Measurements from ENCODE around the gene HYAL2.

The HYAL2 gene, protein sequence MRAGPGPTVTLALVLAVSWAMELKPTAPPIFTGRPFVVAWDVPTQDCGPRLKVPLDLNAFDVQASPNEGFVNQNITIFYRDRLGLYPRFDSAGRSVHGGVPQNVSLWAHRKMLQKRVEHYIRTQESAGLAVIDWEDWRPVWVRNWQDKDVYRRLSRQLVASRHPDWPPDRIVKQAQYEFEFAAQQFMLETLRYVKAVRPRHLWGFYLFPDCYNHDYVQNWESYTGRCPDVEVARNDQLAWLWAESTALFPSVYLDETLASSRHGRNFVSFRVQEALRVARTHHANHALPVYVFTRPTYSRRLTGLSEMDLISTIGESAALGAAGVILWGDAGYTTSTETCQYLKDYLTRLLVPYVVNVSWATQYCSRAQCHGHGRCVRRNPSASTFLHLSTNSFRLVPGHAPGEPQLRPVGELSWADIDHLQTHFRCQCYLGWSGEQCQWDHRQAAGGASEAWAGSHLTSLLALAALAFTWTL

DNA sequence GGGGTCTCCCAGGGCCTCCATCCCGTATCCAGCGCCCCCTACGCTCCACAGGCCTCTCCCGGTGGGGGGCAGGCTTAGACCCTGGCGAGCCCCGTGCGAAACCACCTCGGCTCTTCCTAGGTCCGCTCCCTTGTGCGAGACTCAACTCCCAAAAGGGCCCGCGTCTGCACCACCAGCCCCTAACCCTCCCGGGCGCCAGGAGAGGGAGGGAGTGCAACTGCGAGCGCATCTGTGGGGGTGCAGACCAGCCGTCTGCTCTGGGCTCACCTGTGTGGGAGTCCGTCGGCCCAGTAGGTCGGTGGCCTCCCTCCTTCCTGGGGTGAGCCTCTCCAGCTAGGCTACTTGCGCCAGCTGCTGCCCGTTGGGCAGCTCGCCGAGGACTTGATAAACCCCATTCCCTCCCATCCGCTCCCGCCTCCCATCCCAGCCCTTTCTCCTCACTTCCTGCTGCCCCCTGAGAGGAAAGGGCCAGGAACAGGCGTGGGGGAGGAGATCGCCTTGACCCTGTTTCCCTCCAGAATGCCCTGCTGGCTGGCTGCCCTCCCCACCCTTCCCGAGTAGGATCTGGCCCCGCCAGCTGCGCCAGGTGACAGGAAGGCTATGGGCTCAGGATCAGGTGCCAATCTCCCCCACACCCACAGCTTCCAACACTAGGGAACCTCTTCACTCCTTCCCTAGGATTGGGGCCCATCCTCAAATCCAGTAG is at the start of gene HYAL2:
HYAL2 (minus strand) TSS at position 360 of the 706 bp plus-strand sequence. CDS start 2,256 bp downstream, outside the sequence.
- DNase-seq, result no peak

DNA sequence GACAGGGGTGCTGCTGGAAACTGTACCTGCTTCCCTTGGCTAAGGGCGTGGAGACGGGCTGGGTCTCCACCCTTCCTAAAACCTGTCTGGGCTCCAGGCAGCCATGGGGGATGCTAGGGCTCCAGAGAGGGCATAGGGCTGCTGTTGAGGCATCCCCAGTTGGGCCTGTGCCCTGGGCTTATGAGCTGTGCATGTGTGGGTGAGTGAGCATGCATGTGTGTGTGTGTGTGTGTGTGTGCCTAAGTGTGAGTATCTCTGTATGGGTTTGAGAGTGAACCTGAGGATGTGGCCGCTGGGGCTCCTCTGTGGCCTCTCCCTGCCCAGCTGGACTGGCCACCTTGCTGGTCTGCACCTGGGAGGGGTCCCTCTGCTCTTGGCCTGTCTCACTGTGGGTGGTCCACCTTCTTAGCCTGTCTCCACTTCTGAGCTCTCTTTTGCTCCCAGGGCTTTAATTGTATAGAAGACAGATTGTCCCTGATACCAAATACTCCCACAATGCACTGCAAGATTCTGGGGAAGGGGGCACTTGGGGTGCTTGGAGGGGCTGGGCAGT is 48.7 kb upstream of the HYAL2 start:
- no peak for DNase-seq

DNA sequence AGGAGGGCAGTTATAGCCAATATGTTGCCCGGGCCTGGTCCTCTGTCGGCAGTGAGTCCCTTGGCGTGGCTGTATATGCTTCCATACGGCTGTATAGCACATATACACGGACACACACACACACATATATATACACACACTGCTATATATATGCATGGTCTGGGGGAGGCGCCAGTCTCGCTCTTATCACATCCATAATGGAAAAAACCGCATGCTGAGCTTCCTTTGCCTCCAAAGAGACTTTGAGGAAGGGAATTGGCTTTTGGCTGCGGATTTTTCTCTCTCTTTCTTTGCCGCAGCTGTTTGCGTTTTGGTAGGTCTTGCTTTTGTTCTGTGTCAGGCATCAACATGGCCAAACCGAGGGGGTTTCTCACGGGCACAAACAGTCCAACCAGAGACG is 48.0 kb upstream of the HYAL2 start:
- DNase-seq, result peak; percentile 46 to 61

DNA sequence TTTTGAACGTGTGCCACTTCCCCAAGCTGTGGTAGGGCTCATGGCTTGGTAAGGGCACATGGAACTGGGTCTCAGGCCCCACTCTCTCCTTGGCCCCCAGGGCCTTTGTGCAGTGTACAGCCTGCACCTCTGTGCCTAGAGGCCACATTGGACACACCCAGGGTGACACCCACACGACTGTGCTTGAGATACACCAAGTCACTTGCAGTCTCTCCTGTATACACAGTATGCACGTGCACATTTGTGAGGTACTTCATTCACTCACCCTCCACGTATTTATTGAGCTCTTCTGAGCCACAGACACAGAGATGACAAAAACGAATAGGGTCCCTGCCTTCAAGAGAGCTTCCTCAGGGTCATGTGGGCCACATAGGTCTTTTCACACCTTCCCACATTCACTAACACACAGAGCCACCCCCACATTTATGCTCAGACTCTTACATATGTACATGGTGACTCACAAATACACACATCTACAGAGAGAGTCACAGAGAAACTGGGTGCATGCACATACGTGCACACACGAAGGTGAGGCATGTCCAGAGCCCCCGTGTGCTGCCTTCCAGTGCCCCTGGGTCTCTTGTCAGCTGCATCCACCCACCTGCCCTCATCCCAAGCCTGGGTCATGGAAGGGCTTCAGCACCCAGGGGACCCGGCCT is 46.6 kb upstream of the HYAL2 start:
- DNase-seq, result no peak

DNA sequence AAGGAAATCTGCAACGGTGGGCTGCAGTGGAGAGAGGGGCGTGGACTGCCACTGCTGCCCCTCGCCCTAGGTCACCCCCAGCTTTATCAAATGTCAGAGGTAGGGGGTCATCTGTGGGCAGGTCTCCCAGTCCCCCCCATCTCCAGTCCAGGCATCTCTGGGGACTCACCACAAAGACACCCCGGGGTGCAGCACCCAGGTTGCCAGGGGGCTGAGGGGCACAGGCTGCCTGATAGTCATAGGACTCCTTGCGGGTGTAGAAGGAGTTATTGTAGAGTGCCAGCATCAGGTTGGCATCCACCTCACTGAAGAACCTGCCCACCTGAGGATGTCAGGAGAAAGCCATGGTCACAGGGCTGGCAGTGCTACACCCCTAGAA is 43.3 kb upstream of the HYAL2 start:
- no peak for DNase-seq

DNA sequence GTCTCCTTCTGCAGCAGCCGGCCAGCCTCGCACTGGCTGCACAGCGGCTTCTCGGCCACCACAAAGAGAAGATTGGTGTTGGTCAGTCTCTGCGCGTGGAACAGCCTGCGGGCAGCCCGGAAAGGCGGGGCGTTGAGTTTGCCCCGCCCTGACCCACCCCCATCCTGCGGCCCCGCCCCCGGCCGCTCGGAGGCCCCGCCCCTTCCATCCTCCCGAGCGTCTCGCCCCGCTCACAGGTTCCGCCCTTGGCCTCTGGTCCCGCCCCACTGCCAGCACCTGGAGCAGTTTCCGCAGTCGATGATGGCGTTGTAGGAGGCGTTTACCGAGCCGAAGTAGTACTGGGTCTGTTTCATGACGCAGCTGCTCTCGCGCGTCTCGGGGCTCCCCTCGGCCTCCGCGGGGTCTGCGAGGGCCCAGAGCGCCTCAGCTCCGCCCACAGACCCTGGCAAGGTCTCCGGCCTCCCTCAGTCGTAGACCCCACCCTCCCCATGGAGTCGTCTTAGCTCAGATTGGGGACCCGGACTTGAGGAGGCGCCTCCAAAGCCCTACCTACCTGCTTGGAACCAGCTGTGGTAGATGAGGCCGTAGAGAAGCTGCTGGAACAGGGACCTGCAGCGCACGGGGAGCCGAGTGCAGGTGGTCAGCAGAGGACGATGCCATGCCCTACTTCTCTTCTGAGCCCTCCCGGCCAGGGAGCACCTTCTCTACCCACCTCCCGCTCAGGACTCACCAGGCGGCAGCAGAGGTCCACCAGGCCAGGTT is 42.7 kb upstream of the HYAL2 start:
- DNase-seq, result no peak

DNA sequence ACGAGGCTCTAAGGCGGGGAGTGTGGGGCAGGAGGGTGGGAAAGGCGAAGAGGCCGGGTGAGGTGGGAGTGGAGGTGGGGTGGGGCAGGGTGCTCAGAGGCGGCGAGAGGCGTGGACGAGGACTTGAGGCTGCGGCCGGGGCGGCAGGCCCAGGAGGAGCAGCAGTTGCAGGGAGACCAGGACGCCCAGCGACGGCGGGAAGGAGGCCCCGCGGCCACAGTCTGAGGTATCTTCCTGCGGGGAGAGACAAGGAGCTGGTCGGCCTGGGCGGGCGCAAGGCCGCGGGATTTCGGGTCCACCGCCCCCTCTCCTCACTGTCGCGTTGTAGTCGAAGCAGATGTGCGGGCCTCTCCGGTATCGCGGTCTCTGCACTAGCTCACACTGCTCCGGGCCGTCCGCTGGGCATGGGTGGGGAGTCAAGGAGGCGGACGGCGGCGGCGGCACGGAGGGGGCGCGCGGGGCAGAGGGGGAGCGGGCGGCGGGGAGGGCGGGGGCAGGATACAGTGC is 42.1 kb upstream of the HYAL2 start:
- DNase-seq, result no peak

DNA sequence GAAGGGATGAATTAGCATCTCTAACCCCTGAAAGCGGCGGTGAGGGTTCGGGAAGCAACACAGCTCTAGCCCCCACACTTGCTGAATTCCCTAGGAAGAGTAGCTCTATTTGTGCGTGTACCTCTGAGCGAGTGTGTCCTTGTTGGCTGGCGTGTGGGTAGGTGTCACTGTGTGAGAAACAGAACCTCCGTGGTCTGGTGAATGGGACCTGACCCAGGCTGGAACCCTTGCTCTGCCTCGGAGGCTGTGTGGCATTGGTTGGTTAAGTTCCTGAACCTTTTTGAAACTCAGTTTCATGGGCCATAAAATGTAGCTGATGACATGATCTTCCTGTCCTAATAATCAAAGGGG is 37.2 kb upstream of the HYAL2 start:
- no peak for DNase-seq

DNA sequence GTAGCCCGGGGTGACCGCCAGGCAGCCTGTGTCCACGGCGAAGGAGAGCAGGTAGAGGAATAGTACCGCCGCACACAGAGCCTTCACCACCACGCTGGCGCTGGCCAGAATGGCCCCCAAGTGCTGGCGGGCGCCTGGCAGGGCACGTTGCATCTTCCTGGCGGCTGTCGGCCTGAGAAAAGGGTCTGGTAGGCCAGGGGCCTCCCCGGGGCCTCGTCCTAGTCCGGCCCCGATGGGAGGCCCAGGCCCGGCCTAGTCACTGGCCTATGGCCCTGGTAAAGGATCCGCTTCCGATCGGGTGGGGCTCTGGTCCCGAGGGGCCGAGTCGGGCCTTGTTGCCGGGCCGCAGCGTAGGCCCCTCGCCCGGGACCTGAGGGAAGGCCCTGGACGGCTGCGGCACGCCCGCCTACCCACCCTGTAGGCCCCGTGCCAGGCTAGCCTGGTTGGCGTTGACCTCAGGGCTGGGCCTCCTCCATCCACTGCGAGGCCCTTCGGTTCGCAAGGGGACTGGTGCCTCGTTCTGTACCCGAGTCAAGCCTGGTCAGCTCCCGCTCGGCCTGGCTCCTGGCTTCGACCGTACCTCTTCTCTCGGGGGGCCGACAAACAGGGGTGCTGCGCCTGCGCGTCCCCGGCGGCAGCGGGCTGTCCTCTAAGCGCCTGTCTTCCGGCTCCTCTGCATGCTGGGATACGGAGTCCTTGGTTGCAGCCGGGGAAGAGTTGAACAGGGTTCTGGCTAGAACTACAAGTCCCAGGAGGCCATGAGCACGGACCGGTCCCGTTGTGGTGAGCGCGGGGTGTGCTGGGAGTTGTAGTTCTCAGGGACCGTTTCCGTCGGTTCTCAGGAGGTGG is 36.6 kb upstream of the HYAL2 start, which contains the start of gene TMEM115:
TMEM115 (minus strand) TSS at position 611 of the 849 bp plus-strand sequence; CDS start at position 153, 458 bp downstream.
- peak; percentile 99 for DNase-seq

DNA sequence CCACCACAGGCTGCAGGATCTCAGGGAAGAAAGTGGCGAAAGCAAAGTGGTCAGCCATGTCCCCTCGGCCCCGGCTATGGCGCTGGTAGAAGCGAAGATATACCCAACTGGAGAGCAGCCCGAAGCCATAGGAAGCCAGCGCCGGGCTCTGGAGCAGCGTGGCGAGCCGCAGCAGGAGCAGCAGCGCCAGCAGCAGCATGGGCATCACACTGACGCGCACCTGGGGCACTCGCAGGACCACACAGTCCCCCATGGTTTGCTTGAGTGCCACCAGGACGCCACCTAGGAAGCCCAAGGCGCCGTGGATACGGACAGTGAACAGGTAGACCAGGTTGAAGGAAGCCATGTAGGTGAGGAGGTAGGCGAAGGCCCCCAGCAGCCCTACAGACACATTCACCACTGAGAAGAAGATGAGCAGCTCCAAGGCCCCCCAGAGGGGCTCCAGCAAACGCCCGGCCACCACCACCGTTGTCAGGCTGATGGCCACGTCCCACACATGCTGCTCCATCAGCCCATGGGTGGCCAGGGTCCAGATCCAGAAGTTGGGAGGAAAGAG is 35.9 kb upstream of the HYAL2 start:
- DNase-seq, result no peak

DNA sequence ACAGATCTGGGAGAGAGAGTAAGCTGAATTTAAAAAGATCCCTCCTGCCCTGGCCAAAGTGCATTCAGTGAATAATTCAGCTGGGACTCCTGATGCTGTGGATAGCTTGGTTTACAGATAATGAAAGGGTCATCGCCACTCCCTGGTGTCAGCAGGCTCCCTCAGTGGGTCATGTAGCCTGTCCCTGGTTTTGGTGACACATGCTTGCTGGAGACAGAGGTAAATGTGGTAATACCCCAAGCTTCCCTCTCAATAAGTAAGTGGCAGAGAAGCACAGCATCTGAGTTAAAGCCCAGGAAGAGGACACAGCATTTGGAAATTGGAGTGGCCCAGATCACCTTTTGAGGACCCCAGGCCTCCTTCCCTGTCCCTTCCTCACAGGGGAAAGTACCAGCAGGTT is 34.9 kb upstream of the HYAL2 start:
- no peak for DNase-seq

DNA sequence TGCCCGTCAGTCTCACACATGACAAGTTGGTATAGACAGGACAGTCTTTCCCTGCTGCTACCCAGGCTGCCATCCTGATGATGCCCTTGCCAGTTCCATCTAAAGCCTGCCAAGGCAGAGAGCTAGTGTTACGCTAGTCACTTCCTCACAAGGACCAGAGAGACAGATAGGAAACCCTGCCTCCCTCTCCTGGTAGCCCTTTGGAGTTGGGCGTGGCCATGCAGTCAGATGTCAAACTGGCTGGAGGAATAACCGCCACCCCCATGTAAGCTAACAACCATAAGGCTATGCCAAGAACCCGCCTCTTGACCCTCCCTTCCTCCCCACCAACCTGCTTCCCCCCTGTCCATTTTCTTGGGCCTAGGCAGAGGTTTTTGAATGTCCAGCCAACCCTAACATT is 34.0 kb upstream of the HYAL2 start:
- DNase-seq, result no peak

DNA sequence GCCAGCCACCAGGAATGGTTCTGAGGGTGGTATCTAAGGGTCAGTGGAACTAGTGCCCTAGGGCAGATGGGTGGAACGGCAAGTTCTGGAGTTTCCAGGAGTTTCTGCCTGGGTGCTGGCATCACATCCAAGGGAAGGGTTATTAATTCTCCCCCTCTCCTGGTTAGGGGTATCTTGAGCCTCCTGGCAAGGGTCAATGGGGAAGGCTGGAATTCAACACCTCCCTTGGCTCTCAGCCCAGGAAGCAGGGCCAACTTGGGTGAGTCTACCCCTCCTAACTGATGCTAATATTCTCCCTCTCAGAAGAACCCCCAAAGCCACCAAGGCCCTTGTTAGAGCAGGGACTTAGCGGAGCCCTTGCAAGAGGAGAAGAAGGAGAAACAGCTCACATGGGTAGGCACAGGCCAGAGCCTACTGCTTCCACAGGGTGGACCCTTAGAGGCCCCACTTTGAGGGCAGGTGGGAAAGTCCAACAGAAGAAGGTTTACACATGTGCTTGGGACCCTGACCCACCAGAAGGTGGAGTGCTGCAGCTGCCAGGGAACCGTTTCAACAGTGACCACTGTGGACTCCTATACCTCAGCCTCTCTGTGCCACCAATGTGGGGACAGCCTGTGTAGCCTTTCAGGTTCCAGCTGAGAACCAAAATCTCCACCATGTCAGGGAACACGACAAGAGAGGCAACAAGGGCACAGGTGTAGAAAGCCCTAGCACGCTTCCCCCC is 33.4 kb upstream of the HYAL2 start:
- no peak for DNase-seq

DNA sequence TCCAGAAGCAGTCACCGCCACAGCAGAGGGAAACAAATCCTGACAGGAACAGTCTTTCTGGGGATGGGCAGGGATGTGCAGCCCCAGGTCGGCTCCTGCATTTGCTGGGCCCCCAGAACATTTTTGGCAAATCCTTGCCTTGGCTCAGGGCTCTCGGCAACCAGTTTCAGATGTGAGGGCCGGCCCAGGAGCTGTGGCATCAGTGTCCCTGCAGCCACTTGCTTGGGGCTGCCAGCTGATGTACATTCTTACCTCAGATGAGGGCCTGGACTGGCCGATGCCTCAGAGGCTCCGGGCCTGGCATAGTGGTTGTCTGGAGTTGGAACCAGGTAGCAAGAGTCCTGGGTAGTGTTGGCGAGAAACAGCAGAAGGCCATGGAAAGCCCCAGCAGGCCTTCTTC is 32.3 kb upstream of the HYAL2 start:
- DNase-seq, result no peak

DNA sequence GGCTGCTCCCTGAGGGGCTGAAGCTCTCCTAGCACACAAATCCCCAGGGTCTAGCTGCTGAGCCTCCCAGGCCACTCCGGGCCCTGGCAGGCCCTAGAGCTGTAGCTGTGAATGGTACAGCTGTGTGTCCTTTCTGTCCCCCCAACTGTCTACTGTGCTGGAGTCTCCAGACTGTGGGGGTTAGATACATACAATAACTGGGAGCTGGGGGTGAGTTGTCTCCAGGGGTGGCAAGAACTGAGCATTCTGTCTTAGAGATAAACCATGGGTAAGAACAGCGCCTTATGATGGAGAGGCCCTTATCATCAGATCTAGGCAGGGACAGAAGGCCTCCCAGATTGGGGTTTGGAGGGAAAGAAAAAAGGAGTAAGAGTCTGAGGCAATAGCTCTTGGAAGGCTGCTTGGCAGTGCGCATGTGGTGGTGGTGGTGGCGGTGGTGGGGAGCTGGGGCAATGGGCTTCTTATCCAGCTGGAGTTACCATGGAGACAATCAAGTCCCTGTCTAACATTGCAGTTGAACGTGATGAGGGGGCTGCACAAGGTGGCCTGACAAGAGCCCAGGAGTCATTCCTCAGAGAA is 31.7 kb upstream of the HYAL2 start:
- no peak for DNase-seq

DNA sequence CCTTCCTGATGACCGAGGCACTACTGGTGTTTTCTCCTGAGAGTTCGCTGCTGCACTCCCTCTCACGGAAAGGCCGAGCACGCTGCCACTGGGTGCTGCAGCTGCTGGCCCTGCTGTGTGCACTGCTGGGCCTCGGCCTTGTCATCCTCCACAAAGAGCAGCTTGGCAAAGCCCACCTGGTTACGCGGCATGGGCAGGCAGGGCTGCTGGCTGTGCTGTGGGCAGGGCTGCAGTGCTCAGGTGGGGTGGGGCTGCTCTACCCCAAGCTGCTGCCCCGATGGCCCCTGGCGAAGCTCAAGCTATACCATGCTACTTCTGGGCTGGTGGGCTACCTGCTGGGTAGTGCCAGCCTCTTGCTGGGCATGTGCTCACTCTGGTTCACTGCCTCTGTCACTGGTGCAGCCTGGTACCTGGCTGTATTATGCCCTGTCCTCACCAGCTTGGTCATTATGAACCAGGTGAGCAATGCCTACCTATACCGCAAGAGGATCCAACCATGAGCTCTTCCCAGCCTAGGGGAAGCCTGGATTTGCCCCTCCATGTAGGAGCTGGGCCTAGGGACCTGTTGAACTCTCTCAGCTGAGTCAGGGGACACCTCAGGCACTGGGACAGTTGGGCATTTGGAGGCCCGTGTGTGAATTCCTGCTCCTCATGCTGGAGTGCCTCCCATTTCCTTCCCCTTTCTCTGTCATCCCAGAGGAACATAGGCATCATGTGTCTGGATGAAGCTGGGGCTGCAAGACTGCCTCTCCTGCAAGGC is 30.9 kb upstream of the HYAL2 start:
- no peak for DNase-seq

DNA sequence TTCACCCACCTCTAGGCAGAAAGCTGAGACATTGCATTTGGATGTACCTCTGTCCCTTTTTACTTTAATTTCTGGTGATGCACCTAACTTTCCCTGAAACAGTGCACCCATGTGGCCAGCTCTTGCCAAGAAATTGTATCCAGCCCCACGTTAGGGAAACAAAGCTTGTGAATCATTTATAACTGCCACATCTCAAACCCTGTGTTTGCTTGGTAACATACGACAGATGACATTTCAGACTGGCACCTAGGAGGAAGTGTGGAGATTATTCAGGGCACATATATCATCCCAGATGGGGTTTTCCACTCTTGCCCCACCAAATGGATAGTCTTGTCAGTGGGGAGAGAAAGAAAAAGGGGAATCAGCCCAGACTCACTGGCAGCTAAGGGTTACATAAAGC is 30.2 kb upstream of the HYAL2 start:
- peak; percentile 37 to 52 for DNase-seq

DNA sequence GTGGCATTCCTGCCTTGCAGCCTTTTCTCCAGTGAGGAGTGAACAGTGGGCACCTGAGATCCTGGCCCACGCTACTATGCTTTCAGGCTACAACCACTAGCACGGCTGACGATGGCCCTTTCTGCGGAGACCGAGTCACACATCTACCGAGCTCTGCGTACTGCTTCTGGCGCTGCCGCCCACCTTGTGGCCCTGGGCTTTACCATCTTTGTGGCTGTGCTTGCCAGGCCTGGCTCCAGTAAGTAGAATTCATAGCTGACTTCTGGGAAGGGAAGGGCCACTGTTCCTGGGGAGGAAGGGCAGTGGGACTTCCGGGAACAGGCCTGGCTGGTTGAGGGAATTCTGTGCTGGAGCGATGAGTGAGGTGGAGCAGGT is 28.8 kb upstream of the HYAL2 start:
- DNase-seq, result no peak

Data from Kasumi-1 (cell line).